Aorta (tissue), 5 donors: ENCODE data around the gene TMEM143. TPM values are rescaled to one million over a fixed set of nuclear protein-coding genes. Genes with fewer than 3 reads are reported as not detected.

Source experiments
- ATAC-seq: fragments of 200-7000 bp; cut with Tn5 transposase; one replicate; pipeline ENCODE4 v1.9.1; 2022; ENCODE audit warnings: moderate library complexity; ENCODE audit not compliant: low FRiP score
- DNase-seq, 2 donors: peaks; one replicate each; pipeline ENCODE4 v3.0.0-alpha.2; 2020
- H3K27ac ChIP-seq, 2 donors: one replicate each; pipeline ENCODE4 v1.5.1; 2013; ENCODE audit warnings: low read length in 2 of 2, mild to moderate bottlenecking in 2 of 2, moderate library complexity in 2 of 2, control low read depth in 1 of 2, inconsistent platforms in 1 of 2, low read depth in 1 of 2
- H3K27me3 ChIP-seq, 2 donors: one replicate each; pipeline ENCODE4 v1.6.1; 2013; ENCODE audit warnings: control low read depth in 1 of 2, low read length in 1 of 2, mild to moderate bottlenecking in 1 of 2, moderate library complexity in 1 of 2; ENCODE audit not compliant: insufficient read depth in 2 of 2, control insufficient read depth in 1 of 2
- H3K36me3 ChIP-seq, 2 donors: one replicate each; pipeline ENCODE4 v1.6.1; 2013; ENCODE audit warnings: control low read depth in 1 of 2, low read length in 1 of 2, mild to moderate bottlenecking in 1 of 2; ENCODE audit not compliant: insufficient read depth in 2 of 2, control insufficient read depth in 1 of 2
- H3K4me1 ChIP-seq, 2 donors: one replicate each; pipeline ENCODE4 v1.6.1; 2013; ENCODE audit warnings: low read length in 2 of 2, control low read depth in 1 of 2, mild to moderate bottlenecking in 1 of 2, moderate library complexity in 1 of 2; ENCODE audit not compliant: insufficient read depth in 2 of 2, control insufficient read depth in 1 of 2
- H3K4me3 ChIP-seq, 2 donors: one replicate each; pipeline ENCODE4 v1.5.1; 2013; ENCODE audit warnings: low read length in 2 of 2, control low read depth in 1 of 2, mild to moderate bottlenecking in 1 of 2
- H3K9me3 ChIP-seq: one replicate; pipeline ENCODE4 v1.6.1; 2013; ENCODE audit warnings: mild to moderate bottlenecking, low read length; ENCODE audit not compliant: control insufficient read depth
- WGBS, 2 donors: extraction: QIAGEN DNeasy Blood & Tissue Kit; methylation state at CpG; one replicate each; pipeline ENCODE4 v1.1.7; 2013; 5-methylcytosine and 5-hydroxymethylcytosine counted together
- intact Hi-C, 2 donors: fragments of 100-400 bp; cut with DNase I; formaldehyde crosslinking; loops; one replicate each; pipeline versions ENCODE4 v1.14.2 to v1.15.0; 2022
- polyA plus RNA-seq, 2 donors: library from polyadenylated mRNA; stranded (reverse); fragments of 200-250 nt; gene quantifications; one replicate each; pipeline ENCODE4 v1.2.3, GENCODE V29; 2013
- total RNA-seq, 2 donors: library from RNA; stranded (reverse); fragmentation: NEBNext Ultra II Directional; extraction: Animal tissue kit (Norgen Biotek cat#: 25700); gene quantifications; one replicate each; pipeline ENCODE4 v1.2.1, GENCODE V29; 2021
- donor health status: healthy with polysubstance abuse.
- donor health status: Bipolar disorder and iron deficiency.
- donor health status: DM: no; HTN: no; CAD: no.
- donor health status: DM: no; HTN: no; CAD: no.
- donor health status: DM: yes; HTN: yes; CAD: no.

The TMEM143 gene
- total and polyA plus RNA-seq, 4 donors = 4.9 to 9.2 (median 6.5) TPM

DNA sequence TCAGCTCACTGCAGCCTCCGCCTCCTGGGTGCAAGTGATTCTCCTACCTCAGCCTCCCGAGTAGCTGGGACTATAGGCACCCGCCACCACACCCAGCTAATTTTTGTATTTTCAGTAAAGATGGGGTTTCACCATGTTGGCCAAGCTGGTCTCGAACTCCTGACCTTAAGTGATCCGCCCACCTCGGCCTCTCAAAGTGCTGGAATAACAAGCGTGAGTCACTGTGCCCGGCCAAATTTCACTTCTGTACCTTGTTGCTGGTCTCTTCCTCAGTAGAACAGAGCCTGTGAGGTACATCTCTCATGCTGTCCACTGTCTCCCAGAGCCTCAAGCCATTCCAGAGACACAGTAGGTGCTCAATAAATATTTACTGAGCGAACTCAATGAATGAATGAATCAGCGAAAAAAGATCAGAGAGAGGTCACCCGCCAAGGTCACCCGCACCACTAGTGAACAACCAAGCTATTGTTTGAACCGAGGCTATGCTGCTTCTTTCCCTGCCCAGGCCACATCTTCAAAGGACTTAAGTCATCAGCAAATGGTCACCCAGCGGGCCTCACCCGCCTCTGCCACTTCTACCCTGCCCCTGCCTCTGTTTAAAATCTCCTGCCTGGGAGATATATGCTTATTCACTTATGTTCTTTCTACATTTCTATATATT is 9.3 kb downstream of the TMEM143 start:
- Histone ChIP-seq H3K36me3 (no peaks in the 10 kb centered on the region), H3K27me3 (no peaks in the 10 kb centered on the region), H3K4me3 (no peak overlapping the region), H3K9me3 (no peaks in the 10 kb centered on the region), H3K4me1 (no peaks in the 10 kb centered on the region), H3K27ac (no peak overlapping the region)
- ATAC-seq (no peak), DNase-seq (no peak)
- intact Hi-C loops = no loop called here
- 85 to 90% methylated on average over 15 of the region's 15 CpGs for WGBS, 2 donors

DNA sequence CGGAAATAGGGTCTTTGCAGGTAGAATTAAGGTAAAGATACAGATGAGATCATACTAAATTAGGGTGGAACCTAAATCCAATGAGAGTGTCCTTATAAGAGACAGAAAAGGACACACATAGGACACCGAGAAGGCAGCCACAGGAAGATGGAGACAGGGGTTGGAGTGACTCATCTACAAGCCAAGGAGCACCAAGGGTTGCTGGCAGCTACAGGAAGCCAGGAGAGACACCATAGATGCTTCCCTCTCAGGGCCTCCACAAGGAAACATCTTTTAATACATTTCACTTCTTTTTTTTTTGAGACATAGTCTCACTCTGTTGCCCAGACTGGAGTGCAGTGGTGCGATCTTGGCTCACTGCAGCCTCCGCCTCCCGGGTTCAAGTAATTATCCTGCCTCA is 10.1 kb downstream of the TMEM143 start:
- no peaks in the 10 kb centered on the region for H3K4me1 ChIP-seq
- ATAC-seq = no peak
- no peak overlapping the region for H3K4me3 ChIP-seq
- no peak overlapping the region for H3K27ac ChIP-seq
- H3K27me3 ChIP-seq = no peaks in the 10 kb centered on the region
- intact Hi-C loops = no loop called here
- H3K36me3 ChIP-seq = no peaks in the 10 kb centered on the region
- 91 to 94% methylated on average over 4 to 5 of the region's 5 CpGs for WGBS, 2 donors
- DNase-seq = no peak
- no peaks in the 10 kb centered on the region for H3K9me3 ChIP-seq

- 42 to 56% methylated on average over 8 of the region's 8 CpGs for WGBS, 2 donors
- no peaks in the 10 kb centered on the region for H3K27me3 ChIP-seq
- DNase-seq = peak; percentile 76 to 90
- ATAC-seq = no peak
- H3K9me3 ChIP-seq = no peaks in the 10 kb centered on the region
- intact Hi-C loops = no loop called here
- no peak overlapping the region for H3K27ac ChIP-seq
- no peaks in the 10 kb centered on the region for H3K36me3 ChIP-seq
- no peak overlapping the region for H3K4me3 ChIP-seq
- no peaks in the 10 kb centered on the region for H3K4me1 ChIP-seq
Measured at GRCh38 chr19:48351341-48351752, 12.4 kb downstream of the TMEM143 start.

- ATAC-seq (no peak), DNase-seq (no peak)
- Histone ChIP-seq H3K9me3 (no peaks in the 10 kb centered on the region), H3K4me3 (no peak overlapping the region), H3K4me1 (no peaks in the 10 kb centered on the region), H3K36me3 (no peaks in the 10 kb centered on the region), H3K27ac (no peak overlapping the region), H3K27me3 (no peaks in the 10 kb centered on the region)
- WGBS, 2 donors = 92 to 93% methylated on average over 5 of the region's 5 CpGs
- intact Hi-C loops = no loop called here
Measured at GRCh38 chr19:48350856-48351255, 12.9 kb downstream of the TMEM143 start.

GRCh38 chr19:48348737-48349136 is 15.0 kb downstream of the TMEM143 start:
- Histone ChIP-seq H3K36me3 (no peaks in the 10 kb centered on the region), H3K9me3 (no peaks in the 10 kb centered on the region), H3K4me3 (no peak overlapping the region), H3K27me3 (no peaks in the 10 kb centered on the region), H3K4me1 (no peaks in the 10 kb centered on the region), H3K27ac (no peak overlapping the region)
- WGBS, 2 donors = 91 to 93% methylated on average over 7 of the region's 7 CpGs
- ATAC-seq (no peak), DNase-seq (no peak)
- intact Hi-C loops = no loop called here

- ATAC-seq (no peak), DNase-seq (no peak)
- H3K36me3 ChIP-seq = no peaks in the 10 kb centered on the region
- H3K4me3 ChIP-seq = no peak overlapping the region
- no peaks in the 10 kb centered on the region for H3K9me3 ChIP-seq
- H3K4me1 ChIP-seq = no peaks in the 10 kb centered on the region
- intact Hi-C loops = no loop called here
- H3K27me3 ChIP-seq = no peaks in the 10 kb centered on the region
- whole genome bisulfite sequencing, 2 donors = 78 to 79% methylated on average over 5 of the region's 5 CpGs
- no peak overlapping the region for H3K27ac ChIP-seq
Measured at GRCh38 chr19:48348045-48348444, 15.7 kb downstream of the TMEM143 start.

GRCh38 chr19:48346191-48346590 is 17.5 kb downstream of the TMEM143 start:
- H3K27ac ChIP-seq = no peak overlapping the region
- ATAC-seq = no peak
- 88 to 94% methylated on average over 2 of the region's 2 CpGs for WGBS, 2 donors
- no peak overlapping the region for H3K4me3 ChIP-seq
- no peaks in the 10 kb centered on the region for H3K4me1 ChIP-seq
- H3K36me3 ChIP-seq = no peaks in the 10 kb centered on the region
- intact Hi-C loops = no loop called here
- H3K27me3 ChIP-seq = no peaks in the 10 kb centered on the region
- no peak for DNase-seq
- no peaks in the 10 kb centered on the region for H3K9me3 ChIP-seq

DNA sequence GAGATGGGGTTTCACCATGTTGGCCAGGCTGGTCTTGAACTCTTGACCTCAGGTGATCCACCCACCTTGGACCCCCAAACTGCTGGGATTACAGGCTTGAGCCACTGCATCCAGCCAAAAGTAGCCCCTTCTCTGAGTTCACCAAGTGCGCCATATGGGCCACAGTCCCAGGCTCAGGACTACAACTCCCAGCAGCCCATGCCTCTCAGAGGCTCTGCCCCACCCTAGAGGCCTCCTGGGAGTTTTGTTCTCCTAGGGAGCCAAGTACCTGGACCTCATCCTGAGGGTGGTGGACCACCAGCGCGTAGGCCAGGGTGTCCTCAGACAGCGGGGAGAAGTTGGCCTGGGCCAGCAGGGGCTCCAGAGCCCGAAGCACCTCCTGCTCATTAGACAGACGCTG is 18.8 kb downstream of the TMEM143 start:
- Histone ChIP-seq H3K4me3 (no peak overlapping the region), H3K27me3 (no peaks in the 10 kb centered on the region), H3K4me1 (no peaks in the 10 kb centered on the region), H3K36me3 (no peaks in the 10 kb centered on the region), H3K9me3 (no peaks in the 10 kb centered on the region), H3K27ac (no peak overlapping the region)
- ATAC-seq = no peak
- WGBS, 2 donors = 93 to 98% methylated on average over 6 of the region's 6 CpGs
- intact Hi-C loops = no loop called here
- DNase-seq = no peak

GRCh38 chr19:48342841-48343540 is 20.7 kb downstream of the TMEM143 start:
- no peak for ATAC-seq
- intact Hi-C loops = no loop called here
- no peak overlapping the region for H3K4me3 ChIP-seq
- no peak for DNase-seq
- H3K4me1 ChIP-seq = no peaks in the 10 kb centered on the region
- no peak overlapping the region for H3K27ac ChIP-seq
- H3K9me3 ChIP-seq = no peaks in the 10 kb centered on the region
- no peaks in the 10 kb centered on the region for H3K27me3 ChIP-seq
- 93 to 95% methylated on average over 23 of the region's 23 CpGs for WGBS, 2 donors
- no peaks in the 10 kb centered on the region for H3K36me3 ChIP-seq
